ENCODE data around the gene ZNF30.
A peak's percentile ranks its signal among the peaks of the same experiment; 100 is the strongest.
"Not testable (repeated sequence)": the region's sequence is repeated elsewhere in the genome, so short reads cannot be mapped to it uniquely, and the experiment has no call there.

The ZNF30 gene

GRCh38 chr19:34991542-34992333 is 65.0 kb downstream of the ZNF30 start:
- TF ChIP-seq CTCF (conservative IDR thresholded peaks at IDR 0.05) (no peak), ZFX (IDR thresholded peaks at IDR 0.05) (no peak)

GRCh38 chr19:34992582-34992981 is 65.9 kb downstream of the ZNF30 start:
- not testable (repeated sequence) for H3K27ac ChIP-seq

More at GRCh38 chr19:34991542-34992333, 65.0 kb downstream of the ZNF30 start:
- H3K27ac ChIP-seq, result no peak overlapping the region

- TF ChIP-seq ZFX (IDR thresholded peaks at IDR 0.05) (no peak), CTCF (conservative IDR thresholded peaks at IDR 0.05) (no peak)
- H3K27ac ChIP-seq, result peak overlapping the region; percentile 62
Measured at GRCh38 chr19:34994286-34994642, 67.6 kb downstream of the ZNF30 start.

Data from C4-2B (cell line).